ENCODE data around the gene SLC30A5.
"Not testable (repeated sequence)": the region's sequence is repeated elsewhere in the genome, so short reads cannot be mapped to it uniquely, and the experiment has no call there.

SLC30A5 gene

GRCh38 chr5:69099302-69099701 lies 5.5 kb downstream of the SLC30A5 start:
- H3K4me3 ChIP-seq = no peak overlapping the region
- no peak overlapping the region for H3K27ac ChIP-seq

- Histone ChIP-seq H3K27ac (no peak overlapping the region), H3K4me3 (no peak overlapping the region)
These were observed 9.7 kb downstream of the SLC30A5 start for GRCh38 chr5:69103521-69103920.

DNA sequence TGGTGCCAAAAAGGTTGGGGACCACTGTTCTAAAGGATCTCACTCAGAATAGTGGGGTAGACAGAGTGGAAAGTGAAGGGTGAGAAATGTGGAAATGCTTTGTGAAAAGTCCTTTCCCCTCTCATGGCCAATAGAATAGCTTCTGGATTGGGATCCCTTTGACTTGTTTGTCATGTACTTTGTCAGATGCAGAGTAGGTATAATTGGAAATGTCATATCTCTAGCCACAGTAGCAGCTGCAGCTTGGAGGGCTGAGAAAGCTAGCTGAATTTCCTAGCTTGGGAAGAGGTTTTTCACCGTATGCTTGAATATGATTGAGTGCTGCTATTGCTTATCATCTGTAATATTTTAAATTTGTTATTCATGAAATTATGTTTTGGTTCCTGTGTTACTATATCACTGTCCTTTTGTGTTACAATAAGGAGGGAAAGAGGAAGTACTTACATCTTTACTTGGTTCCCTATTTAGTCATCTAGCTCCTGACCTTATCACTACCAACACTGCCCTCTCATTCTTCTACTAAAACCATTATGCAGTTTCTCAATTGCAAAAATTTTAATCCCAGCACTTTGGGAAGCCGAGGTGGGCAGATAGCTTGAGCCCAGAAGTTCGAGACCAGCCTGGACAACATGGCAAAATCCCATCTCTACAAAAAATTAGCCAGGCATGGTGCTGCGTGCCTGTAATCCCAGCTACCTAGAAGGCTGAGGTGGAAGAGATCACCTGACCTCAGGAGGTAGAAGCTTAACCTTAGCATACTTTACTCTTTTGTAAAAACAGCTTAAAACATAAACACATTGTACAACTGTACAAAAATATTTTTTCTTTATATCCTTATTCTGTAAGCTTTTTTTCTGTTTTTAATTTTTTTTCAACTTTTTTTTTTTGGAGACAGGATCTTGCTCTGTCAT lies 12.4 kb downstream of the SLC30A5 start:
- H3K4me3 ChIP-seq = no peak overlapping the region
- H3K27ac ChIP-seq = no peak overlapping the region

GRCh38 chr5:69108367-69108766 lies 14.6 kb downstream of the SLC30A5 start:
- not testable (repeated sequence) for H3K4me3 ChIP-seq, H3K27ac ChIP-seq

GRCh38 chr5:69113851-69114250 lies 20.0 kb downstream of the SLC30A5 start:
- Histone ChIP-seq H3K27ac (no peak overlapping the region), H3K4me3 (no peak overlapping the region)

- Histone ChIP-seq H3K27ac (no peak overlapping the region), H3K4me3 (no peak overlapping the region)
These were observed 21.7 kb downstream of the SLC30A5 start for GRCh38 chr5:69115526-69115925.

DNA sequence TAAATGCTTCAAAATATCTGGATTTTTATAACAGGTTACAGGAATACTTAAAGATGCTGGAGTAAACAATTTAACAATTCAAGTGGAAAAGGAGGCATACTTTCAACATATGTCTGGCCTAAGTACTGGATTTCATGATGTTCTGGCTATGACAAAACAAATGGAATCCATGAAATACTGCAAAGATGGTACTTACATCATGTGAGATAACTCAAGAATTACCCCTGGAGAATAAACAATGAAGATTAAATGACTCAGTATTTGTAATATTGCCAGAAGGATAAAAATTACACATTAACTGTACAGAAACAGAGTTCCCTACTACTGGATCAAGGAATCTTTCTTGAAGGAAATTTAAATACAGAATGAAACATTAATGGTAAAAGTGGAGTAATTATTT lies 35.6 kb downstream of the SLC30A5 start:
- no peak overlapping the region for H3K4me3 ChIP-seq
- no peak overlapping the region for H3K27ac ChIP-seq

GRCh38 chr5:69130241-69130640 lies 36.4 kb downstream of the SLC30A5 start:
- H3K4me3 ChIP-seq = no peak overlapping the region
- no peak overlapping the region for H3K27ac ChIP-seq

DNA sequence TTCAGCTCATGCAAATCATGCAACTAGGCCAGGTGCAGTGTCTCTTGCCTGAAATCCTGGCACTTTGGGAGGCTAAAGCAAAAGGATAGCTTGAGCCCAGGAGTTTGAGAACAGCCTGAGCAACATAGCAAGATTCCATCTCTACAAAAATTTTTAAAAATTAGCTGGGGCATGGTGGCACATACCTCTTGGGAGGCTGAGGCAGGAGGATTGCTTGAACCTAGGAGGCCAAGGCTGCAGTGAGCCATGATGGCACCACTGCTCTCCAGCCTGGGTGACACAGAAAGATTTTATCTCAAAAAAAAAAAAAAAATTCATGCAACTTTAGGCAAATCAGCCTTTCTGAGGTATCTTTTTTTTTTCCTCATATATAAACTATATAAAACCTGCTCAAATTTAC lies 37.5 kb downstream of the SLC30A5 start:
- H3K4me3 ChIP-seq = no peak overlapping the region
- H3K27ac ChIP-seq = no peak overlapping the region

GRCh38 chr5:69134126-69134525 lies 40.3 kb downstream of the SLC30A5 start:
- H3K4me3 ChIP-seq = no peak overlapping the region
- H3K27ac ChIP-seq = no peak overlapping the region

- H3K4me3 ChIP-seq = no peak overlapping the region
- no peak overlapping the region for H3K27ac ChIP-seq
These were observed 42.5 kb downstream of the SLC30A5 start for GRCh38 chr5:69136293-69136692.

GRCh38 chr5:69137208-69137607 lies 43.4 kb downstream of the SLC30A5 start:
- not testable (repeated sequence) for H3K27ac ChIP-seq, H3K4me3 ChIP-seq

DNA sequence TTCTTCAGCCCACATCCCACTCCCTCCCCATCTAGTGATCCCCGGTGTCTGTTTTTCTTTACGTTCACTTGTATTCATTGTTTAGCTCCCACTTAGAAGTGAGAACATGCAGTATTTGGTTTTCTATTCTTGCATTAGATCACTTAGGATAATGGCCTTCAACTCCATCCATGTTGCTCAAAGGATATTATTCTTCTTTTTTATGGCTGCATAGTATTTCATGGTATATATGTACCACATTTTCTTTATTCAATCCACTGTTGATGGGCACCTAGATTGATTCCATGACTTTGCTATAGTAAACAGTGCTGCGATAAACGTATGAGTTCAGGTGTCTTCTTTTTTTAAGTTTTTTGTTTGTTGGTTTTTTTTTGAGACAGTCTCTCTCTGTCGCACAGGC lies 44.0 kb downstream of the SLC30A5 start:
- no peak overlapping the region for H3K27ac ChIP-seq
- no peak overlapping the region for H3K4me3 ChIP-seq

DNA sequence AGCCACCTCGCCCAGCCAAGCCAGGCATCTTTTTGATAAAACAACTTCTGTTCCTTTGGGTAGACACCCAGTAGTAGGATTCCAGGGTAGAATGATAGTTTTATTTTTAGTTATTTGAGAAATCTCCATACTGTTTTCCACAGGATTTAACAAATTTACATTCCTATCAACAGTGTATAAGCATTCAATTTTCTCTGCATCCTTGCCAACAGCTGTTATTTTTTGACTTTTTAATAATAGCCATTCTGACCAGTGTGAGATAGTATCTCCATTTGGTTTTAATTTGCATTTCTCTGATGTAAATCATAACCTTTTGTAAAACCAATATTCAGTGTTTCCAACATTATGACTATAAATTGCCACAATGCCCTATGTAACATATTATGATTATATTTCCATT lies 45.0 kb downstream of the SLC30A5 start:
- no peak overlapping the region for H3K27ac ChIP-seq
- H3K4me3 ChIP-seq = no peak overlapping the region

- not testable (repeated sequence) for H3K27ac ChIP-seq, H3K4me3 ChIP-seq
These were observed 46.4 kb downstream of the SLC30A5 start for GRCh38 chr5:69140239-69140638.

DNA sequence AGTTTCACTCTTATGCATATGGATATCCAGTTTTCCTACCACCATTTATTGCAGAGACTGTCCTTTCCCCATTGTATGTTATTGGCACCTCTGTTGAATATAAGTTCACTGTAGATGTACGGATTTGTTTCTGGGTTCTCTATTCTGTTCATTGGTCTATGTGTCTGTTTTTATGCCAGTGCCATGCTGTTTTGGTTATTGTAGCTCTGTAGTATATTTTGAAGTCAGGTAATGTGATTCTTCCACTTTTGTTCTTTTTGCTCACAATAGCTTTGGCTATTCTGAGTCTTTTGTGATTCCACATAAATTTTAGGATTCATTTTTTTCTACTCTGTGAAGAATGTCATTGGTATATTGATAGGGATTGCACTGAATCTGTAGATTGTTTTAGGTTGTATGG lies 47.0 kb downstream of the SLC30A5 start:
- no peak overlapping the region for H3K4me3 ChIP-seq
- H3K27ac ChIP-seq = no peak overlapping the region

DNA sequence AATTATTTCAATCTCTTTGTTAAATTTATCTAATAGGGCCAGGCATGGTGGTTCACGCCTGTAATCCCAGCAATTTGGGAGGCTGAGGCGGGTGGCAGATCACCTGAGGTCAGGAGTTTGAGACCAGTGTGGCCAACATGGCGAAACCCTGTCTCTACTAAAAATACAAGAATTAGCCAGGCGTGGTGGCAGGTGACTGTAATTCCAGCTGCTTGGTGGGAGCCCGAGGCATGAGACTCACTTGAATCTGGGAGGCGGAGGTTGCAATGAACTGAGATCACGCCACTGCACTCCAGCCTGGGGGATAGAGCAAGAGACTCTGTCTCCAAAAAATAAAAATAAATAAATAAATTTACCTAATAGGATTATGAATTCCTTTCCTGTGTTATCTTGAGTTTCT lies 54.8 kb downstream of the SLC30A5 start:
- H3K27ac ChIP-seq, H3K4me3 ChIP-seq: not testable (repeated sequence)

DNA sequence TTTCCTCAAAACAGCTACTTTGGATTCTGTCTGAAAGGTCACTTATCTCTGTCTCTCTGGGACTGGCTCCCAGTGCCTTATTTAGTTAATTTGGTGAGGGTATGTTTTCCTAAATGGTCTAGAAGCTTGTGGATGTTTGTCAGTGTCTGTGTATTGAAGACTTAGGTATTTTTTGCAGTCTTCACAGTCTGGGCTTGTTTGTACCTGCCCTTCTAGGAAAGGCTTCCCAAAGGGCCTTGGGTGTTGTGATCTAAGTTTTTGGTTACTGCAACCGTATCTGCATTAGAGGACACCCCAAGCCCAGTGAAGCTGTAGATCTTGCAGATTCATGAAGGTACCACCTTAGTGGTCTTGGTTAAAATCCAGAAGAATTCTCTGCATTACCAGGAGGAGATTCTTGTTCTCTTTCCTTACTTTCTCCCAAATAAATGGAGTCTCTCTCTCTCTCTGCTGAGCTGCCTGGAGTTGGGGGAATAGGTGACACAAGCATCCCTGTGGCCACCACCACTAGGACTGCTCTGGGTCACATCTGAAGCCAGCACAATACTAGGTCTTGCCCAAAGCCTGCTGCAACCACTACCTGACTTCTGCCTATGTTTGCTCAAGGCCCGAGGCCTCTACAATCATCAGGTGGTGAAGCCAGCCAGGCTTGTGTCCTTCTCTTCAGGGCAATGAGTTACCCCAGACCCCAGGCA lies 55.3 kb downstream of the SLC30A5 start:
- no peak overlapping the region for H3K27ac ChIP-seq
- no peak overlapping the region for H3K4me3 ChIP-seq

DNA sequence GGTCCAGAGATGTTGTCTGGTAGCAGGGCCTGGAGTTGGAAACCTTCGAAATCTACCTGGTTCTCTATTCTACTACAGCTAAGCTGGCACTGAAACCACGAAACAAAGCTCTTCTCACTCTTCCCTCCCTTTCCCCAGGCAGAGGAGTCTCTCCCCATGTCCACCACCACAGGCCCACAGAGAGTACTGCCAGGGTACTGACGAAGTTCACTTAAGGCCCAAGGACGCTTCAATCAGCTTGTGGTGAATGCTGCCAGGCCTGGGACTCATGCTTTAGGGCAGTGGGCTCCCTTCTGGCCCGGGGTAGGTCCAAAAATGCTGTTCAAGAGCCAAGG lies 55.8 kb downstream of the SLC30A5 start:
- Histone ChIP-seq H3K27ac (no peak overlapping the region), H3K4me3 (no peak overlapping the region)

DNA sequence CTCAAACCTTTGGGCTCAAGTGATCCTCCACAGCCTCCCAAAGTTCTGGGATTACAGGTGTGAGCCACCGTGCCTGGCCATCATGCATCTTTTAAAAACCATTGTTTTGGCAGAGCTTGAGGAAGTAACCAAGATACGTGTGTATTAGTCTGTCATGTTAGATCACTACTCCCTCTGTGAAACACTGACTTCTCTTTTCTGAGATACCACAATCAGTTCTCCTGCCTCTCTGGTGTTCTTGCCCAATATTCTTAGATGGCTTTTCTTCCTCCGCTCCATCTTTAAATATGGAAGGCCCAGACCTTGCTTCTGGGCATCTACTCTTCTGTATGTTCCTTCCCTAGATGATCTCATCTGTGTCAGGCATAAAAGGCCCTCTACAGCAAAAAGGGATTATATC lies 58.9 kb downstream of the SLC30A5 start:
- H3K27ac ChIP-seq = no peak overlapping the region
- no peak overlapping the region for H3K4me3 ChIP-seq

DNA sequence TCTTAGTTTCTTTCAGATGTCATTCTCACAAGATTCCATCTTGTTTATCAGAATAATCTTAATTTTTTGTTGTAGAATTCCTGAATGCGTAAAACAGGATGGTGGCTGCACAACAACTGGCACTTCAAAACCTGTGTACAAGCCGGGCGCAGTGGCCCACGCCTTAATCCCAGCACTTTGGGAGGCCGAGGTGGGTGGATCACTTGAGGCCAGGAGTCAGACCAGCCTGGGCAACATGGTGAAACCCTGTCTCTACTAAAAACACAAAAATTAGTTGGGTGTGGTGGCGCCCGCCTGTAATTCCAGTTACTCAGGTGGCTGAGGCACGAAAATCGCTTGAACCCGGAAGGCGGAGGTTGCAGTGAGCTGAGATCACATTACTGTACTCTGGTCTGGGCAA lies 62.6 kb downstream of the SLC30A5 start:
- no peak overlapping the region for H3K4me3 ChIP-seq
- H3K27ac ChIP-seq = no peak overlapping the region
